NB4 (cell line): Measurements from ENCODE around the gene DGKE.
A peak's percentile ranks its signal among the peaks of the same experiment; 100 is the strongest.

Source experiments
- DNase-seq: peaks from one replicate; pipeline ENCODE4 v3.0.0; 2010; ENCODE audit warnings: low read depth
- H3K4me3 ChIP-seq: one replicate; pipeline ENCODE4 v1.5.1; 2011; ENCODE audit warnings: mild to moderate bottlenecking, low read depth, low read length, moderate library complexity
- CTCF ChIP-seq: IDR thresholded peaks from one replicate; pipeline ENCODE4 v1.5.1; 2012; ENCODE audit warnings: low read depth, low read length
- MAX ChIP-seq: IDR thresholded peaks from 2 replicates; pipeline ENCODE4 v1.6.1; 2011; ENCODE audit warnings: low read depth, low read length
- MYC ChIP-seq: IDR thresholded peaks from 2 replicates; pipeline ENCODE4 v1.6.1; 2011; ENCODE audit warnings: low read depth, low read length
- POLR2A ChIP-seq: IDR thresholded peaks from 2 replicates; pipeline ENCODE4 v1.6.1; 2011; ENCODE audit warnings: mild to moderate bottlenecking; ENCODE audit not compliant: insufficient read length; ENCODE audit errors: extremely low read depth

DGKE gene

GRCh38 chr17:56793531-56793930 lies 40.4 kb upstream of the DGKE start:
- H3K4me3 ChIP-seq = no peak overlapping the region
- no peak for DNase-seq
- TF ChIP-seq POLR2A = no peak
- TF ChIP-seq MYC = no peak
- no peak for TF ChIP-seq MAX
- no peak for TF ChIP-seq CTCF

- no peak for TF ChIP-seq MAX
- no peak for TF ChIP-seq CTCF
- no peak for TF ChIP-seq POLR2A
- TF ChIP-seq MYC = no peak
- DNase-seq = peak; percentile 56
Measured at GRCh38 chr17:56793957-56794356, 40.0 kb upstream of the DGKE start.

GRCh38 chr17:56795221-56795865 lies 38.6 kb upstream of the DGKE start:
- DNase-seq = no peak
- no peak overlapping the region for H3K4me3 ChIP-seq
- no peak for TF ChIP-seq MAX
- TF ChIP-seq MYC = no peak
- no peak for TF ChIP-seq POLR2A
- no peak for TF ChIP-seq CTCF

More at GRCh38 chr17:56793957-56794356, 40.0 kb upstream of the DGKE start:
- H3K4me3 ChIP-seq = no peak overlapping the region

GRCh38 chr17:56796536-56796935 lies 37.4 kb upstream of the DGKE start:
- H3K4me3 ChIP-seq = no peak overlapping the region
- no peak for DNase-seq
- TF ChIP-seq MAX = no peak
- TF ChIP-seq MYC = no peak
- TF ChIP-seq CTCF = no peak
- no peak for TF ChIP-seq POLR2A

GRCh38 chr17:56798916-56799315 lies 35.0 kb upstream of the DGKE start:
- DNase-seq = peak; percentile 83
- TF ChIP-seq POLR2A (no peak), MAX (no peak), MYC (no peak), CTCF (no peak)
- H3K4me3 ChIP-seq = no peak overlapping the region
